ENCODE measurements around the gene ZNF335. TPM values are rescaled to one million over a fixed set of nuclear protein-coding genes. Genes with fewer than 3 reads are reported as not detected.

ZNF335 gene
- total and polyA plus RNA-seq, 2 of the 13 experiments (the other 11 are each of a cell fraction or from before 2014, with no cell fraction given): 9.7 to 13.7 TPM

DNA sequence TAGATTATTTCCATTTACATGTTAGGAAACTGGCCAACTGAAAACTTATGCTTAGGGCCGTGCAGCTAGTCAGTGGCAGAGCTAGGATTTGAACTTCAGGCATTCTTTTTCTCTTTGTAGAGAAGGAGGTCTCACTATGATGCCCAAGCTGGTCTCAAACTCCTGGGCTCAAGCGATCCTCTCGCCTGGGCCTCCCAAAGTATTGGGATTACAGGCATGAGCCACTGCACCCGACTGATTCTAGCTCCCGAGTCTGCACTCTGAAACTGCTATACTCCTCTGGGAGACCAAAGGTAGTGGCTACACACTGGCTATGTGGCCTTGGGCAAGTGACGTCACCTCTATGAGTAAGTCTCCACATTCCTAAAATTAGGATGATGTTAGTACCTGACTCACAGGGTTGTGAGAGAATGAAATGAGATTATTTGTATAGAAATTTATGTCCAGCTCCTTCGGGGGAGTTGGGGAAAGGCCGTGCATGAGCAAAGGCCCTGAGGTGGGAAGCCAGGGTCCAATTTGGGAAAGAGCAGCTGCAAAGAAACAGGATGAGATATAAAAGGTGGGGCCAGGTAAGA lies 66.4 kb downstream of the ZNF335 start (continued):
- TF ChIP-seq CREM (IDR thresholded peaks at IDR 0.05) (peak; percentile 59), CREM (CRISPR knock-in tag; IDR thresholded peaks at IDR 0.05) (no peak), KDM5B (CRISPR knock-in tag; IDR thresholded peaks at IDR 0.05; ENCODE audit: borderline replicate concordance) (no peak), ZNF709 (CRISPR knock-in tag; IDR thresholded peaks at IDR 0.05) (no peak), SSRP1 (CRISPR knock-in tag; IDR thresholded peaks at IDR 0.05) (no peak), ZNF430 (CRISPR knock-in tag; IDR thresholded peaks at IDR 0.05) (no peak), TBP (CRISPR knock-in tag; IDR thresholded peaks at IDR 0.05) (no peak), POGZ (CRISPR knock-in tag; IDR thresholded peaks at IDR 0.05) (no peak), RBAK (CRISPR knock-in tag; IDR thresholded peaks at IDR 0.05) (no peak), ZNF331 (CRISPR knock-in tag; IDR thresholded peaks at IDR 0.05) (no peak), ZNF484 (CRISPR knock-in tag; IDR thresholded peaks at IDR 0.05; ENCODE audit: borderline replicate concordance, low read depth) (no peak), SNAPC2 (CRISPR knock-in tag; IDR thresholded peaks at IDR 0.05) (no peak), ZNF234 (CRISPR knock-in tag; conservative IDR thresholded peaks at IDR 0.05) (no peak), KDM5A (IDR thresholded peaks at IDR 0.05; ENCODE audit: borderline replicate concordance, low read length) (no peak), ETV6 (CRISPR knock-in tag; conservative IDR thresholded peaks at IDR 0.05) (no peak), ZNF629 (CRISPR knock-in tag; conservative IDR thresholded peaks at IDR 0.05) (no peak), ETV5 (CRISPR knock-in tag; IDR thresholded peaks at IDR 0.05; ENCODE audit: borderline replicate concordance) (no peak), ZNF367 (CRISPR knock-in tag; IDR thresholded peaks at IDR 0.05; ENCODE audit: borderline replicate concordance) (no peak), WIZ (CRISPR knock-in tag; IDR thresholded peaks at IDR 0.05) (no peak), SP4 (CRISPR knock-in tag; IDR thresholded peaks at IDR 0.05) (no peak), TGIF2 (CRISPR knock-in tag; IDR thresholded peaks at IDR 0.05) (no peak)
- TF ChIP-seq, protein P1, sequence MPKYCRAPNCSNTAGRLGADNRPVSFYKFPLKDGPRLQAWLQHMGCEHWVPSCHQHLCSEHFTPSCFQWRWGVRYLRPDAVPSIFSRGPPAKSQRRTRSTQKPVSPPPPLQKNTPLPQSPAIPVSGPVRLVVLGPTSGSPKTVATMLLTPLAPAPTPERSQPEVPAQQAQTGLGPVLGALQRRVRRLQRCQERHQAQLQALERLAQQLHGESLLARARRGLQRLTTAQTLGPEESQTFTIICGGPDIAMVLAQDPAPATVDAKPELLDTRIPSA (CRISPR knock-in tag; IDR thresholded peaks at IDR 0.05; ENCODE audit: borderline replicate concordance): no peak
- TF ChIP-seq, protein P2, sequence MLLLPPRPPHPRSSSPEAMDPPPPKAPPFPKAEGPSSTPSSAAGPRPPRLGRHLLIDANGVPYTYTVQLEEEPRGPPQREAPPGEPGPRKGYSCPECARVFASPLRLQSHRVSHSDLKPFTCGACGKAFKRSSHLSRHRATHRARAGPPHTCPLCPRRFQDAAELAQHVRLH (CRISPR knock-in tag; IDR thresholded peaks at IDR 0.05; ENCODE audit: borderline replicate concordance, low read depth): no peak
- TF ChIP-seq, protein P3, sequence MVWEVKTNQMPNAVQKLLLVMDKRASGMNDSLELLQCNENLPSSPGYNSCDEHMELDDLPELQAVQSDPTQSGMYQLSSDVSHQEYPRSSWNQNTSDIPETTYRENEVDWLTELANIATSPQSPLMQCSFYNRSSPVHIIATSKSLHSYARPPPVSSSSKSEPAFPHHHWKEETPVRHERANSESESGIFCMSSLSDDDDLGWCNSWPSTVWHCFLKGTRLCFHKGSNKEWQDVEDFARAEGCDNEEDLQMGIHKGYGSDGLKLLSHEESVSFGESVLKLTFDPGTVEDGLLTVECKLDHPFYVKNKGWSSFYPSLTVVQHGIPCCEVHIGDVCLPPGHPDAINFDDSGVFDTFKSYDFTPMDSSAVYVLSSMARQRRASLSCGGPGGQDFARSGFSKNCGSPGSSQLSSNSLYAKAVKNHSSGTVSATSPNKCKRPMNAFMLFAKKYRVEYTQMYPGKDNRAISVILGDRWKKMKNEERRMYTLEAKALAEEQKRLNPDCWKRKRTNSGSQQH (CRISPR knock-in tag; IDR thresholded peaks at IDR 0.05; ENCODE audit: low read depth): no peak
- TF ChIP-seq, protein P4, sequence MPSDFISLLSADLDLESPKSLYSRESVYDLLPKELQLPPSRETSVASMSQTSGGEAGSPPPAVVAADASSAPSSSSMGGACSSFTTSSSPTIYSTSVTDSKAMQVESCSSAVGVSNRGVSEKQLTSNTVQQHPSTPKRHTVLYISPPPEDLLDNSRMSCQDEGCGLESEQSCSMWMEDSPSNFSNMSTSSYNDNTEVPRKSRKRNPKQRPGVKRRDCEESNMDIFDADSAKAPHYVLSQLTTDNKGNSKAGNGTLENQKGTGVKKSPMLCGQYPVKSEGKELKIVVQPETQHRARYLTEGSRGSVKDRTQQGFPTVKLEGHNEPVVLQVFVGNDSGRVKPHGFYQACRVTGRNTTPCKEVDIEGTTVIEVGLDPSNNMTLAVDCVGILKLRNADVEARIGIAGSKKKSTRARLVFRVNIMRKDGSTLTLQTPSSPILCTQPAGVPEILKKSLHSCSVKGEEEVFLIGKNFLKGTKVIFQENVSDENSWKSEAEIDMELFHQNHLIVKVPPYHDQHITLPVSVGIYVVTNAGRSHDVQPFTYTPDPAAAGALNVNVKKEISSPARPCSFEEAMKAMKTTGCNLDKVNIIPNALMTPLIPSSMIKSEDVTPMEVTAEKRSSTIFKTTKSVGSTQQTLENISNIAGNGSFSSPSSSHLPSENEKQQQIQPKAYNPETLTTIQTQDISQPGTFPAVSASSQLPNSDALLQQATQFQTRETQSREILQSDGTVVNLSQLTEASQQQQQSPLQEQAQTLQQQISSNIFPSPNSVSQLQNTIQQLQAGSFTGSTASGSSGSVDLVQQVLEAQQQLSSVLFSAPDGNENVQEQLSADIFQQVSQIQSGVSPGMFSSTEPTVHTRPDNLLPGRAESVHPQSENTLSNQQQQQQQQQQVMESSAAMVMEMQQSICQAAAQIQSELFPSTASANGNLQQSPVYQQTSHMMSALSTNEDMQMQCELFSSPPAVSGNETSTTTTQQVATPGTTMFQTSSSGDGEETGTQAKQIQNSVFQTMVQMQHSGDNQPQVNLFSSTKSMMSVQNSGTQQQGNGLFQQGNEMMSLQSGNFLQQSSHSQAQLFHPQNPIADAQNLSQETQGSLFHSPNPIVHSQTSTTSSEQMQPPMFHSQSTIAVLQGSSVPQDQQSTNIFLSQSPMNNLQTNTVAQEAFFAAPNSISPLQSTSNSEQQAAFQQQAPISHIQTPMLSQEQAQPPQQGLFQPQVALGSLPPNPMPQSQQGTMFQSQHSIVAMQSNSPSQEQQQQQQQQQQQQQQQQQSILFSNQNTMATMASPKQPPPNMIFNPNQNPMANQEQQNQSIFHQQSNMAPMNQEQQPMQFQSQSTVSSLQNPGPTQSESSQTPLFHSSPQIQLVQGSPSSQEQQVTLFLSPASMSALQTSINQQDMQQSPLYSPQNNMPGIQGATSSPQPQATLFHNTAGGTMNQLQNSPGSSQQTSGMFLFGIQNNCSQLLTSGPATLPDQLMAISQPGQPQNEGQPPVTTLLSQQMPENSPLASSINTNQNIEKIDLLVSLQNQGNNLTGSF (CRISPR knock-in tag; IDR thresholded peaks at IDR 0.05): no peak

Data from HepG2 (cell line).